Fibroblast of lung (primary cell): ENCODE results near the gene PAX7. TPM values are rescaled to one million over a fixed set of nuclear protein-coding genes. Genes with fewer than 3 reads are reported as not detected.

Experiments
- DNase-seq, 2 donors: peaks; one replicate each; pipeline versions ENCODE4 v3.0.0 to v3.0.0-alpha.2; 2010; ENCODE audit warnings: low read depth in 2 of 2
- H2AFZ ChIP-seq: 2 replicates; pipeline ENCODE4 v1.5.1; 2012; ENCODE audit warnings: low read length, control low read depth, inconsistent platforms
- H3K27ac ChIP-seq: 2 replicates; pipeline ENCODE4 v1.5.1; 2011; ENCODE audit warnings: low read length, control low read depth; ENCODE audit not compliant: insufficient read depth
- H3K27me3 ChIP-seq: 2 replicates; pipeline ENCODE4 v1.5.1; 2011; ENCODE audit warnings: mild to moderate bottlenecking, low read length; ENCODE audit not compliant: control insufficient read depth, insufficient read depth
- H3K36me3 ChIP-seq: 2 replicates; pipeline ENCODE4 v1.5.1; 2011; ENCODE audit warnings: low read length; ENCODE audit not compliant: control insufficient read depth, insufficient read depth
- H3K4me1 ChIP-seq: 2 replicates; pipeline ENCODE4 v1.5.1; 2011; ENCODE audit warnings: low read length; ENCODE audit not compliant: control insufficient read depth, insufficient read depth; ENCODE audit errors: extremely low read depth
- H3K4me2 ChIP-seq: 2 replicates; pipeline ENCODE4 v1.5.1; 2011; ENCODE audit warnings: low read length, control low read depth; ENCODE audit not compliant: insufficient read depth; ENCODE audit errors: extremely low read depth
- H3K4me3 ChIP-seq, 4 experiments: fragments of 200-600 bp in 1 of 4; sonication (generic) in 1 of 4; replicated peaks in 1 of 4; 2 replicates each; pipeline ENCODE4 v1.5.1; 2011 to 2016; ENCODE audit warnings: low read length in 4 of 4, low read depth in 3 of 4, mild to moderate bottlenecking in 3 of 4, control low read depth in 2 of 4, inconsistent platforms in 1 of 4, mixed read lengths in 1 of 4; ENCODE audit not compliant: insufficient read depth in 1 of 4; ENCODE audit errors: control extremely low read depth in 1 of 4
- H3K79me2 ChIP-seq: 2 replicates; pipeline ENCODE4 v1.5.1; 2012; ENCODE audit warnings: mild to moderate bottlenecking, low read length, inconsistent platforms; ENCODE audit not compliant: control insufficient read depth, insufficient read depth
- H3K9ac ChIP-seq: 2 replicates; pipeline ENCODE4 v1.5.1; 2011; ENCODE audit warnings: mild to moderate bottlenecking, low read length, control low read depth; ENCODE audit not compliant: insufficient read depth
- H3K9me3 ChIP-seq: 2 replicates; pipeline ENCODE4 v1.5.1; 2012; ENCODE audit warnings: low read depth, low read length; ENCODE audit not compliant: control insufficient read depth, insufficient read depth
- H4K20me1 ChIP-seq: 2 replicates; pipeline ENCODE4 v1.5.1; 2011; ENCODE audit warnings: low read length; ENCODE audit not compliant: control insufficient read depth, insufficient read depth; ENCODE audit errors: extremely low read depth
- EZH2 ChIP-seq: IDR thresholded peaks from 2 replicates; pipeline ENCODE4 v1.5.1; 2012; ENCODE audit warnings: low read length, control low read depth, mild to moderate bottlenecking; ENCODE audit errors: missing control alignments
- polyA plus RNA-seq, 2 donors: library from polyadenylated mRNA; depleted of rRNA in 1 of 2; stranded (reverse) in 1 of 2; unstranded in 1 of 2; fragments of >200 nt; gene quantifications; 2 replicates each; pipeline ENCODE4 v1.2.1, GENCODE V29; 2011 to 2012; ENCODE audit warnings: missing spikeins in 1 of 2
- total RNA-seq: library from RNA; depleted of rRNA; stranded (reverse); fragments of >200 nt; gene quantifications from 2 replicates; pipeline ENCODE4 v1.2.1, GENCODE V29; 2014
- TF ChIP-seq, protein P1 (sequence below), 2 donors: IDR thresholded peaks in 1 of 2; conservative IDR thresholded peaks in 1 of 2; 1 replicate in 1 of 2; 2 replicates in 1 of 2; pipeline ENCODE4 v1.5.1; 2011 to 2012; ENCODE audit warnings: low read length in 2 of 2, control low read depth in 1 of 2, inconsistent platforms in 1 of 2, low read depth in 1 of 2, mild to moderate bottlenecking in 1 of 2

The PAX7 gene
- total and polyA plus RNA-seq, 2 donors (not counting 1 experiment from before 2014, with no cell fraction given), result not detected

DNA sequence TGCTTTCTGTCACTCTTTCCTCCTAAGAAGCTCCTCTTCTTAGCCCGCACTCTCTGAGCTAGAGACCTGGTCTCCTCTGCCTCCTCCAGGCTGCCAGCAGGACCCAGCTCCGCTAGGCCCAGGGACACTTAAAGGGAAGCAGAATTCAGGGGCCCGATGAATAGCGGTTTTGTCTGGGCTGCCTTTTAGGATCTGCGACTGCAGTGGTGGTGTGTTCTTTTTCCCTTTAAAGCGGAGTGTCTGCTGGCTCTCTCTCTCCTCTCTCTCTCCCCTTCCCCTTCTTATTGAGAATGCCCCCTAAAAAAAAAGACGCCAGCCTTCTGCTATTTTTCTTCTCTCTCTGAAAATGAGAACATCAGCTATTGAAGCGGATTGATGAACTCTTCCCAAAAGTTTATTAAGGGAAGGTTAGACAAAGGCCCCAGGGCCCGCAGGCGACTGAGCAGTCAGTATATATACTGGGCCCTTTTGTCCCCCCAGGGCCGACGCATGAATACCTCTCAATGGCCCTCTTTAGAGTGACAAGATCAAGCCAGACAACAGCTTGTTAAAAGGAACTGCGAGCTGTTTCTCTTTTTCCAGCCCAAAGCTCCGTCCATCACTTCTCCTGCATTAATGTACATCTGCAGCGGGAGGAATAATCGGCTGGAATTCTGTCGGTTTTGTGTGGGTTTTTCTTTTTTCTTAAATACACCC lies 27.0 kb downstream of the PAX7 start:
- H3K9me3 ChIP-seq, result no peaks in the 10 kb centered on the region
- no peak overlapping the region for H3K9ac ChIP-seq
- no peaks in the 10 kb centered on the region for H3K4me1 ChIP-seq
- no peaks in the 10 kb centered on the region for H3K27me3 ChIP-seq
- no peak for DNase-seq
- no peak overlapping the region for H2AFZ ChIP-seq
- H3K4me2 ChIP-seq, result no peak overlapping the region
- no peaks in the 10 kb centered on the region for H3K36me3 ChIP-seq
- no peaks in the 10 kb centered on the region for H4K20me1 ChIP-seq
- TF ChIP-seq EZH2, result no peak
- TF ChIP-seq, protein P1, sequence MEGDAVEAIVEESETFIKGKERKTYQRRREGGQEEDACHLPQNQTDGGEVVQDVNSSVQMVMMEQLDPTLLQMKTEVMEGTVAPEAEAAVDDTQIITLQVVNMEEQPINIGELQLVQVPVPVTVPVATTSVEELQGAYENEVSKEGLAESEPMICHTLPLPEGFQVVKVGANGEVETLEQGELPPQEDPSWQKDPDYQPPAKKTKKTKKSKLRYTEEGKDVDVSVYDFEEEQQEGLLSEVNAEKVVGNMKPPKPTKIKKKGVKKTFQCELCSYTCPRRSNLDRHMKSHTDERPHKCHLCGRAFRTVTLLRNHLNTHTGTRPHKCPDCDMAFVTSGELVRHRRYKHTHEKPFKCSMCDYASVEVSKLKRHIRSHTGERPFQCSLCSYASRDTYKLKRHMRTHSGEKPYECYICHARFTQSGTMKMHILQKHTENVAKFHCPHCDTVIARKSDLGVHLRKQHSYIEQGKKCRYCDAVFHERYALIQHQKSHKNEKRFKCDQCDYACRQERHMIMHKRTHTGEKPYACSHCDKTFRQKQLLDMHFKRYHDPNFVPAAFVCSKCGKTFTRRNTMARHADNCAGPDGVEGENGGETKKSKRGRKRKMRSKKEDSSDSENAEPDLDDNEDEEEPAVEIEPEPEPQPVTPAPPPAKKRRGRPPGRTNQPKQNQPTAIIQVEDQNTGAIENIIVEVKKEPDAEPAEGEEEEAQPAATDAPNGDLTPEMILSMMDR (conservative IDR thresholded peaks at IDR 0.05 in 1 of 2, IDR thresholded peaks at IDR 0.05 in 1 of 2; ENCODE audit: low read depth in 1 of 2, low read length in 2 of 2), result no peak
- H3K27ac ChIP-seq, result no peak overlapping the region
- no peaks in the 10 kb centered on the region for H3K79me2 ChIP-seq
- H3K4me3 ChIP-seq, result no peak overlapping the region

DNA sequence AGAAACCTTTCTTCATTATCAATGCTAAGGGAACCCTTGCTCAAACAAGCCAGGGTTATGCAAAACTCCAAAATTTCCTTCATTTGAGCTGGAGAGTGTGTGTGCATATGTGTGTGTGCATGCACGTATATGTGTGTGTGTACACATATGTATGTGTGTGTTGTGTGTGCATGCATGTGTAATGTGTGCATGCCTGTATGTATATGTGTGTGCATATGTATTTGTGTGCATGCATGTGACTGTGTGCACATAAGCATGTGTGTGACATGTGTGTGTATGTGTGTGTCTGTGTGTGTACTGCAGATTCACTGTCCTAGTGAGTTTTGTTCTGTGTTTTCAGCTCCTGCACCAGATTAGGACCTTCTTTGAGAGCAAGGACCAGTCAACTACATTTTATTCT lies 28.2 kb downstream of the PAX7 start:
- TF ChIP-seq, protein P1 (conservative IDR thresholded peaks at IDR 0.05 in 1 of 2, IDR thresholded peaks at IDR 0.05 in 1 of 2; ENCODE audit: low read depth in 1 of 2, low read length in 2 of 2), result no peak
- no peak for TF ChIP-seq EZH2
- no peak overlapping the region for H3K4me3 ChIP-seq
- no peaks in the 10 kb centered on the region for H3K27me3 ChIP-seq
- no peaks in the 10 kb centered on the region for H3K79me2 ChIP-seq
- H4K20me1 ChIP-seq, result no peaks in the 10 kb centered on the region
- H3K36me3 ChIP-seq, result no peaks in the 10 kb centered on the region
- no peak for DNase-seq
- no peaks in the 10 kb centered on the region for H3K4me1 ChIP-seq
- no peak overlapping the region for H3K9ac ChIP-seq
- H3K27ac ChIP-seq, result no peak overlapping the region
- no peaks in the 10 kb centered on the region for H3K9me3 ChIP-seq
- H3K4me2 ChIP-seq, result no peak overlapping the region
- H2AFZ ChIP-seq, result no peak overlapping the region

DNA sequence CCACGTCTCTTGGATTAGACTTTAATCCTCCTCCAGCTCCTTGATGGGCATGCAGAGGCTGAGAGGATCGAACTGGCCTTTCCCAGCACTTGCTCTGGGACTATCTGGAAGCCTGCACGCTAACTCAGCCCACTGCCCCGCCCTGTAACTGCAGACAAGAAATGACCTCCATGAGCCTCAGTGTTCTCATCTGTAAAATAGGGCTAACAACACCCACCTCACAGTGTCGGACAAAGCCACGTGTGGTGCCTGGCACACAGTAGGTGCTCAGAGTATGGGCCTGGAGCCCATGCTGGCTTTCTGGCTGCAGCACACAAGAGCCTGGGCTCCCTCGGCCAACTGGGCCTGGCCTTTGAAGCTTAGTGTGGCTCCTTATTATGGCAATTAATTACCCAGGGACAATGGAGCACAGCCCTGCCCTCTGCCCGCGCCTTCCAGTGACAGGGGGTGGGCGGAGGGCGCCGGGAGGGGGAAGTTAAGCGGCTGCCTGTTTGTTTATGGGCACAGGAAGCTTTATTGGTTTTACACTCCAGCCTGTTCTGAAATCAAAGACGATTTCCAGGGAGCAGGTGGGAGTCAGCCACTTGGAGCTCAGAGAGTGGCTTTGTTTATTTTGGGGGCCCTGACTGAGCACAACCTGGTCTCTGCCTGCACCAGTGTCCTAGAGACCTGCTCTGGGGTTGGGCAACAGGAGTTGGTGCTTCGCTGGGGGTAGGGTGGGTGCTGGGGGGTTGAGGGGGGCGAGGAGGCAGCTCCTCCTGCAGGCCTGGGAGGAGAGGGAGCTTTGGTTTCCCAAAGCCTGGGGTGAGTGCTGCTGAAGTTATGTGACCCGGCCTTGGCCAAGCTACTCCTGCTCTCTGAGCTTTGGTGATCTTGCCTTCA lies 31.0 kb downstream of the PAX7 start:
- Histone ChIP-seq H4K20me1 (no peaks in the 10 kb centered on the region), H3K27me3 (no peaks in the 10 kb centered on the region), H3K9me3 (no peaks in the 10 kb centered on the region), H3K4me2 (no peak overlapping the region), H3K4me3 (no peak overlapping the region), H2AFZ (no peak overlapping the region), H3K27ac (no peak overlapping the region), H3K9ac (no peak overlapping the region), H3K4me1 (no peaks in the 10 kb centered on the region), H3K79me2 (no peaks in the 10 kb centered on the region), H3K36me3 (no peaks in the 10 kb centered on the region)
- no peak for DNase-seq
- TF ChIP-seq, protein P1 (conservative IDR thresholded peaks at IDR 0.05 in 1 of 2, IDR thresholded peaks at IDR 0.05 in 1 of 2; ENCODE audit: low read depth in 1 of 2, low read length in 2 of 2), result no peak
- TF ChIP-seq EZH2, result no peak
